Gastrocnemius medialis (tissue), 4 donors: ENCODE data around the gene GLRA1.

ENCODE experiments used
- POLR2A ChIP-seq, 2 donors: fragments of 450-650 bp; IDR thresholded peaks; one replicate each; pipeline ENCODE4 v1.6.1; 2017; ENCODE audit warnings: antibody characterized with exemption in 2 of 2, mild to moderate bottlenecking in 2 of 2, moderate library complexity in 2 of 2
- TF ChIP-seq, protein P1 (sequence below), 5 experiments: fragments of 450-650 bp in 3 of 5; fragments of 200-600 bp in 2 of 5; sonication (generic) in 2 of 5; IDR thresholded peaks in 4 of 5; conservative IDR thresholded peaks in 1 of 5; 1 replicate in 4 of 5; 2 replicates in 1 of 5; pipeline ENCODE4 v1.5.1; 2016 to 2019; ENCODE audit warnings: antibody characterized with exemption in 5 of 5, mild to moderate bottlenecking in 3 of 5, moderate library complexity in 3 of 5

DNA sequence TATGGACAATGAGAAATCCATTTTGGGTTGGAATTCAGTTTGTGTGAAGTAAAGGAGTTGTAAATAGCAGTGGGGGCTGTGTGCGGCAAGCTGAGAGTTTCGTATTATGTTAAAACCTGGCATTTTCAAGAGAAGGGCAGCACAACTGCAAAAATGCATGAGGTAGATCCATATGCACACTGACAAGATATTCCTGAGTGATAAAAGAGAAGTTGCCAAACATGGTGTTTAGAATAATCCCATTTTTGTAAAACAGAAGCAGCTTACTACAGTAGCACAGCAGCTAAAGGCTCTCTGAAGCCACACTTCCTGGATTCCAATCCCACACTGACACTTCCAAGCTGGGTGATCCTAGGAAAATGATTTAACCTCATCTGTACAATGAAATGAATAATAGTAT is 11.2 kb downstream of the GLRA1 start:
- TF ChIP-seq, protein P1, sequence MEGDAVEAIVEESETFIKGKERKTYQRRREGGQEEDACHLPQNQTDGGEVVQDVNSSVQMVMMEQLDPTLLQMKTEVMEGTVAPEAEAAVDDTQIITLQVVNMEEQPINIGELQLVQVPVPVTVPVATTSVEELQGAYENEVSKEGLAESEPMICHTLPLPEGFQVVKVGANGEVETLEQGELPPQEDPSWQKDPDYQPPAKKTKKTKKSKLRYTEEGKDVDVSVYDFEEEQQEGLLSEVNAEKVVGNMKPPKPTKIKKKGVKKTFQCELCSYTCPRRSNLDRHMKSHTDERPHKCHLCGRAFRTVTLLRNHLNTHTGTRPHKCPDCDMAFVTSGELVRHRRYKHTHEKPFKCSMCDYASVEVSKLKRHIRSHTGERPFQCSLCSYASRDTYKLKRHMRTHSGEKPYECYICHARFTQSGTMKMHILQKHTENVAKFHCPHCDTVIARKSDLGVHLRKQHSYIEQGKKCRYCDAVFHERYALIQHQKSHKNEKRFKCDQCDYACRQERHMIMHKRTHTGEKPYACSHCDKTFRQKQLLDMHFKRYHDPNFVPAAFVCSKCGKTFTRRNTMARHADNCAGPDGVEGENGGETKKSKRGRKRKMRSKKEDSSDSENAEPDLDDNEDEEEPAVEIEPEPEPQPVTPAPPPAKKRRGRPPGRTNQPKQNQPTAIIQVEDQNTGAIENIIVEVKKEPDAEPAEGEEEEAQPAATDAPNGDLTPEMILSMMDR (IDR thresholded peaks at IDR 0.05 in 4 of 5, conservative IDR thresholded peaks at IDR 0.05 in 1 of 5), result no peak
- no peak for TF ChIP-seq POLR2A (IDR thresholded peaks at IDR 0.05)
